NCI-H446 (cell line): ENCODE measurements around the gene UPF3A.
"Not testable (repeated sequence)": the region's sequence is repeated elsewhere in the genome, so short reads cannot be mapped to it uniquely, and the experiment has no call there.

Source experiments
- DNase-seq, 2 experiments: peaks; one replicate each; lab custom pipeline; 2025; lab: John Stamatoyannopoulos, UW

UPF3A gene

GRCh38 chr13:114334305-114335053 is 53.1 kb downstream of the UPF3A start:
- no peak for DNase-seq

- not testable (repeated sequence) for DNase-seq
Observed at GRCh38 chr13:114336457-114336856, 55.1 kb downstream of the UPF3A start.

- no peak for DNase-seq
Observed at GRCh38 chr13:114338959-114339358, 57.6 kb downstream of the UPF3A start.

- peak in 1 of 2 experiments; percentile 2 for DNase-seq
Observed at GRCh38 chr13:114339857-114340534, 58.6 kb downstream of the UPF3A start.

GRCh38 chr13:114341003-114341777 is 59.8 kb downstream of the UPF3A start:
- no peak for DNase-seq

- DNase-seq = not testable (repeated sequence)
Observed at GRCh38 chr13:114347256-114347655, 65.9 kb downstream of the UPF3A start.

- peak in 1 of 2 experiments; percentile 1 for DNase-seq
Observed at GRCh38 chr13:114352763-114353162, 71.4 kb downstream of the UPF3A start.

- not testable (repeated sequence) for DNase-seq
Observed at GRCh38 chr13:114353382-114353781, 72.0 kb downstream of the UPF3A start.
